Activated naive CD4-positive, alpha-beta T cell treated with anti-CD3 and anti-CD28 coated beads, Interleukin-2, amount 10 ng/mL, durations not matched to agents 7 days and 5 days (primary cell): ENCODE data around the gene SPG11.
"Not testable (repeated sequence)": the region's sequence is repeated elsewhere in the genome, so short reads cannot be mapped to it uniquely, and the experiment has no call there.

Source experiments
- CTCF ChIA-PET: fragments of 350-600 bp; sonication (Branson Sonifier 250); formaldehyde crosslinking; loops from one replicate; lab custom pipeline; 2021; ENCODE audit warnings: antibody characterized with exemption; lab: Charles Lee
- DNase-seq: peaks from one replicate; pipeline ENCODE4 v3.0.0-alpha.2; 2020
- H3K27ac Mint-ChIP-seq: one replicate; pipeline ENCODE4 v1.8.0; 2021; ENCODE audit warnings: mild to moderate bottlenecking, moderate library complexity, mixed read lengths
- H3K27me3 Mint-ChIP-seq: one replicate; pipeline ENCODE4 v1.8.0; 2021; ENCODE audit warnings: mild to moderate bottlenecking, mixed read lengths
- H3K36me3 Mint-ChIP-seq: one replicate; pipeline ENCODE4 v1.8.0; 2021; ENCODE audit warnings: mixed read lengths
- H3K4me1 Mint-ChIP-seq: one replicate; pipeline ENCODE4 v1.8.0; 2021; ENCODE audit warnings: mixed read lengths
- H3K4me3 Mint-ChIP-seq: one replicate; pipeline ENCODE4 v1.8.0; 2021; ENCODE audit warnings: mild to moderate bottlenecking, moderate library complexity, mixed read lengths
- H3K9me3 Mint-ChIP-seq: one replicate; pipeline ENCODE4 v1.8.0; 2021; ENCODE audit warnings: mixed read lengths

SPG11 gene

GRCh38 chr15:44591326-44591725, 72.1 kb downstream of the SPG11 start:
- peaks cover 15% of the 10 kb centered on the region for H3K4me1 Mint-ChIP-seq
- no peak overlapping the region for H3K27ac Mint-ChIP-seq
- no peak for DNase-seq
- H3K9me3 Mint-ChIP-seq: no peaks in the 10 kb centered on the region
- peaks cover 48% of the 10 kb centered on the region for H3K36me3 Mint-ChIP-seq
- CTCF ChIA-PET: interaction anchor here (1.5 to 4.2 kb wide), 3 partner anchors 13 to 446 kb away, joined by 5 to 47 read pairs (median 18); partner anchors contain the start of gene TRIM69
- no peaks in the 10 kb centered on the region for H3K27me3 Mint-ChIP-seq
- no peak overlapping the region for H3K4me3 Mint-ChIP-seq

- DNase-seq: no peak
- Mint-ChIP-seq H3K4me1 (peaks cover 7% of the 10 kb centered on the region), H3K9me3 (no peaks in the 10 kb centered on the region), H3K27ac (no peak overlapping the region), H3K4me3 (no peak overlapping the region), H3K27me3 (no peaks in the 10 kb centered on the region), H3K36me3 (peaks cover 54% of the 10 kb centered on the region)
- CTCF ChIA-PET: interaction anchor here (0.6 to 6.7 kb wide), 4 partner anchors 9 to 369 kb away, joined by 3 to 57 read pairs (median 14); partner anchors contain the start of gene TRIM69
Measured at GRCh38 chr15:44588541-44588940, 74.9 kb downstream of the SPG11 start.

- H3K27ac Mint-ChIP-seq: no peak overlapping the region
Measured at GRCh38 chr15:44585633-44586032, 77.8 kb downstream of the SPG11 start.

GRCh38 chr15:44584162-44584749, 79.2 kb downstream of the SPG11 start:
- Mint-ChIP-seq H3K27me3 (no peaks in the 10 kb centered on the region), H3K27ac (peak overlapping the region; percentile 50), H3K4me1 (peaks cover 4% of the 10 kb centered on the region), H3K4me3 (no peak overlapping the region), H3K36me3 (peaks cover 46% of the 10 kb centered on the region), H3K9me3 (no peaks in the 10 kb centered on the region)
- DNase-seq: peak; percentile 70
- CTCF ChIA-PET: interaction anchor here (0.8 to 6.7 kb wide), 11 partner anchors 8 to 453 kb away, joined by 3 to 57 read pairs (median 4); partner anchors contain the start of gene TRIM69

More at GRCh38 chr15:44585633-44586032, 77.8 kb downstream of the SPG11 start:
- H3K36me3 Mint-ChIP-seq: peaks cover 53% of the 10 kb centered on the region
- no peak overlapping the region for H3K4me3 Mint-ChIP-seq
- H3K9me3 Mint-ChIP-seq: no peaks in the 10 kb centered on the region
- CTCF ChIA-PET: interaction anchor here (6.7 kb wide), 1 partner anchor 151 kb away, joined by 57 read pairs; the partner anchor contains the start of gene TRIM69
- H3K4me1 Mint-ChIP-seq: peaks cover 4% of the 10 kb centered on the region
- H3K27me3 Mint-ChIP-seq: no peaks in the 10 kb centered on the region
- DNase-seq: no peak

- H3K27ac Mint-ChIP-seq: no peak overlapping the region
- peaks cover 25% of the 10 kb centered on the region for H3K36me3 Mint-ChIP-seq
- H3K4me1 Mint-ChIP-seq: peaks cover 15% of the 10 kb centered on the region
Measured at GRCh38 chr15:44580105-44580504, 83.4 kb downstream of the SPG11 start.

GRCh38 chr15:44574734-44575133, 88.7 kb downstream of the SPG11 start:
- peaks cover 30% of the 10 kb centered on the region for H3K36me3 Mint-ChIP-seq
- H3K27ac Mint-ChIP-seq: no peak overlapping the region
- H3K4me3 Mint-ChIP-seq: no peak overlapping the region
- CTCF ChIA-PET: no interaction called here
- no peak for DNase-seq
- H3K27me3 Mint-ChIP-seq: no peaks in the 10 kb centered on the region
- peaks cover 17% of the 10 kb centered on the region for H3K4me1 Mint-ChIP-seq
- H3K9me3 Mint-ChIP-seq: no peaks in the 10 kb centered on the region

More at GRCh38 chr15:44580105-44580504, 83.4 kb downstream of the SPG11 start:
- CTCF ChIA-PET: interaction anchor here (1.0 to 4.7 kb wide), 5 partner anchors 9 to 208 kb away, joined by 3 to 55 read pairs (median 12); partner anchors contain the start of genes SPG11 and TRIM69
- DNase-seq: no peak
- Mint-ChIP-seq H3K27me3 (no peaks in the 10 kb centered on the region), H3K4me3 (no peak overlapping the region), H3K9me3 (no peaks in the 10 kb centered on the region)

- Mint-ChIP-seq H3K4me1 (peaks cover 10% of the 10 kb centered on the region), H3K4me3 (no peak overlapping the region), H3K27ac (no peak overlapping the region), H3K36me3 (peaks cover 32% of the 10 kb centered on the region), H3K27me3 (no peaks in the 10 kb centered on the region), H3K9me3 (no peaks in the 10 kb centered on the region)
- CTCF ChIA-PET: no interaction called here
- DNase-seq: no peak
Measured at GRCh38 chr15:44573386-44573785, 90.1 kb downstream of the SPG11 start.

GRCh38 chr15:44570361-44570760, 93.1 kb downstream of the SPG11 start:
- CTCF ChIA-PET: interaction anchor here (0.9 kb wide), 1 partner anchor 9 kb away, joined by 3 read pairs; no protein-coding TSS in a partner anchor
- no peaks in the 10 kb centered on the region for H3K27me3 Mint-ChIP-seq

GRCh38 chr15:44569316-44569715, 94.1 kb downstream of the SPG11 start:
- Mint-ChIP-seq H3K4me3 (no peak overlapping the region), H3K27me3 (no peaks in the 10 kb centered on the region), H3K36me3 (peaks cover 54% of the 10 kb centered on the region), H3K4me1 (no peaks in the 10 kb centered on the region), H3K27ac (no peak overlapping the region), H3K9me3 (peaks cover 2% of the 10 kb centered on the region)
- no peak for DNase-seq
- CTCF ChIA-PET: no interaction called here

More at GRCh38 chr15:44570361-44570760, 93.1 kb downstream of the SPG11 start:
- no peak for DNase-seq
- peak overlapping the region; percentile 55 for H3K27ac Mint-ChIP-seq
- peaks cover 53% of the 10 kb centered on the region for H3K36me3 Mint-ChIP-seq
- peaks cover 8% of the 10 kb centered on the region for H3K4me1 Mint-ChIP-seq
- H3K4me3 Mint-ChIP-seq: no peak overlapping the region
- H3K9me3 Mint-ChIP-seq: no peaks in the 10 kb centered on the region

- Mint-ChIP-seq H3K4me3 (no peak overlapping the region), H3K4me1 (no peaks in the 10 kb centered on the region), H3K27ac (no peak overlapping the region), H3K9me3 (peaks cover 2% of the 10 kb centered on the region), H3K36me3 (peaks cover 57% of the 10 kb centered on the region), H3K27me3 (no peaks in the 10 kb centered on the region)
- CTCF ChIA-PET: no interaction called here
- no peak for DNase-seq
Measured at GRCh38 chr15:44568338-44568737, 95.1 kb downstream of the SPG11 start.

GRCh38 chr15:44566155-44566540, 97.3 kb downstream of the SPG11 start:
- Mint-ChIP-seq H3K9me3 (peaks cover 2% of the 10 kb centered on the region), H3K27me3 (no peaks in the 10 kb centered on the region), H3K36me3 (peaks cover 58% of the 10 kb centered on the region), H3K27ac (no peak overlapping the region), H3K4me3 (no peak overlapping the region), H3K4me1 (peaks cover 5% of the 10 kb centered on the region)
- CTCF ChIA-PET: no interaction called here
- DNase-seq: no peak

- Mint-ChIP-seq H3K27ac (no peak overlapping the region), H3K9me3 (peaks cover 2% of the 10 kb centered on the region), H3K4me3 (no peak overlapping the region), H3K4me1 (peaks cover 11% of the 10 kb centered on the region), H3K27me3 (no peaks in the 10 kb centered on the region), H3K36me3 (peaks cover 63% of the 10 kb centered on the region)
- CTCF ChIA-PET: no interaction called here
- DNase-seq: no peak
Measured at GRCh38 chr15:44565387-44566154, 97.9 kb downstream of the SPG11 start.

GRCh38 chr15:44560926-44561325, 102.5 kb downstream of the SPG11 start:
- peaks cover 22% of the 10 kb centered on the region for H3K4me1 Mint-ChIP-seq
- peak overlapping the region; percentile 82 for H3K27ac Mint-ChIP-seq
- CTCF ChIA-PET, H3K4me3 Mint-ChIP-seq, DNase-seq, H3K27me3 Mint-ChIP-seq, H3K9me3 Mint-ChIP-seq: not testable (repeated sequence)
- peaks cover 65% of the 10 kb centered on the region for H3K36me3 Mint-ChIP-seq

GRCh38 chr15:44554934-44555723, 108.3 kb downstream of the SPG11 start:
- peak; percentile 36 for DNase-seq
- CTCF ChIA-PET: interaction anchor here (1.1 to 2.1 kb wide), 2 partner anchors 9 to 18 kb away, joined by 3 to 7 read pairs; partner anchors contain the start of gene EIF3J
- H3K9me3 Mint-ChIP-seq: no peaks in the 10 kb centered on the region

More at GRCh38 chr15:44554934-44555723, 108.3 kb downstream of the SPG11 start:
- Mint-ChIP-seq H3K27me3 (no peaks in the 10 kb centered on the region), H3K4me1 (peaks cover 27% of the 10 kb centered on the region), H3K36me3 (peaks cover 45% of the 10 kb centered on the region), H3K27ac (peak overlapping the region; percentile 79), H3K4me3 (no peak overlapping the region)
